GM19463 (cell line): ENCODE measurements around the gene PSD2.
"Not testable (repeated sequence)": the region's sequence is repeated elsewhere in the genome, so short reads cannot be mapped to it uniquely, and the experiment has no call there.

Source experiments
- ATAC-seq: cut with Tn5 transposase; IDR thresholded peaks from one replicate; pipeline ENCODE4 v1.9.1; 2021; ENCODE audit warnings: mild to moderate bottlenecking, moderate library complexity; ENCODE audit not compliant: unreplicated experiment

Gene PSD2

DNA sequence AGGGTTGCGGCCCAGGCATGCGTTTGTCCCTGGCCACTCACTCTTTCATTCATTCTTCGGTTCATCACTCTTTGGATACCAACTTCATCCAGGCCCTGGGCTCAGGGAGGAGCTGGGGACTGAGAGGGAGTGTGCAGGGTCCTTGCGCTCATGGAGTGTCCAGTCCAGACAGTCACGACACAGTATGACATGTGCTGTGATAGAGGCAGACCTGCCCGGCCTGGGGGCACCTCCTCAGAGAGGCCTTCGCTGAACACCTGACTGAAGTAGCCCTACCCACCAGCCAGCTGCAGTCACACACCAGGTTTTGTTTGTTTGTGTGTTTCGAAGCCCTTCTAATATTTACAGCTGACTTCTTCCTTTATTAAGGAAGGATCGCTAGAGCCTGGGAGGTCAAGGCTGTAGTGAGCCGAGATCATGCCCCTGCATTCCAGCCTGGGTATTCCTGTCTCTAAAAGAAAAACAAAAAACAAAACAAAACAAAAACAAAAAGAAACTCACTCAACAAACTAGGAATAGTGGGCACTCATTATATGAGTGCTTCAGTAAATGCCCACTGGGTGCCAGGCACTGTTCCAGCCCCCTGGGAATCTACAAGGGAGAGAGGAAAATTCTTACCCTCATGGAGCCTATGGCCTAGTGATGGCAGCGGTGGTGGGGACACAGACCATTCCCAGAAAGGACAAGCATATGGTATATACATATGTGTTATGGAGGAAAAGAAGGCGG is 6.3 kb upstream of the PSD2 start:
- ATAC-seq, result no peak

DNA sequence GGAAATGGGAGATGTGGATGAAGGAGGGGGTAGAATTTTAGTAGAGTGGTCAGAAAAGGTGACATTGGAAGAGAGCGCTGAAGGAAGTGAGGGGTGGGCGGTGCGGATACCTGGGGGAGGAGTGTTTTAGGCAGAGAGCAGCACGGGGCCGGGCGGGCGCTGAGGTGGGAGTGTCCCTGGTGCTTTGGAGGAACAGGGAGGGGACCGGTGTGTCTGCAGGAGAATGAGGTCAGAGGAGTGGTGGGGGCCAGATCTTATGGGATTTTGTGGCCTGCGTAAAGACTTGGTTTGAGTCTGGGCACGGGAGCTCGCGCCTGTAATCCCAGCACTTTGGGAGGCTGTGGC is 5.8 kb upstream of the PSD2 start:
- ATAC-seq, result no peak

DNA sequence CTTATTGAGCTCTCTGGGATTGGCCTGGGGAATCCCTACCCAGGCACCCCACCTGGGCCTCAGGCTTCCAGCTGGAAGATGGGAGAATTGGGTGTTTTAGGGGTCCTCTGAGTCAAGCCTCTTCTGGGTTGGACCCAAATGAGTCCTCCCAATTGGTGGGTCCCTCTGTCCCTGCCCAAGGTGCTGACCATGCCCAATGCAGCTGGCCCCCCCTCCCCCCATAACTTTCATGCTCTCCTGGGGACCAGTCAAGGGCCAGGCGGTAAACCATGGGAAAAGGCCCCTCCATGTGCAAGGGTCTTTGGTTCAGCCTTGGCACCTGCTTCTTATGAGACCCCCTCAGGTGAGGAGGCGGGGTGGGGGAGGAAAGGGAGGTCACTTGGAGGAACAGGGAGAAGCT is 3.4 kb upstream of the PSD2 start:
- ATAC-seq, result no peak

DNA sequence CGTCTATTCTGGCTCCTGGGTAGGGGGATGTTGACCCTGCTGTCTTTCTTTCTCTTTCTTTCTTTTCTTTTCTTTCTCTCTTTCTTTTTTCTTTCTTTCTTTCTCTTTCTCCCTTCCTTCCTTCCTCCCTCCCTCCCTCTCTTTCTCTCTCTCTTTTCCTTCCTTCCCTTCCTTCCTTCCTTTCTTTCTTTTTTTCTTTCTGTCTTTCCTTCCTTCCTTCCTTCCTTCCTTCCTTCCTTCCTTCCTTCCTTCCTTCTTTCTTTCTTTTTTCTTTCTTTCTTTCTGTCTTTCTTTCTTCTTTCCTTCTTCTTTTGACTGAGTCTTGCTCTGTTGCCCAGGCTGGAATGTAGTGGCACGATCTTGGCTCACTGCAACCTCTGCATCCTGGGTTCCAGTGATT is 3.0 kb upstream of the PSD2 start:
- not testable (repeated sequence) for ATAC-seq

DNA sequence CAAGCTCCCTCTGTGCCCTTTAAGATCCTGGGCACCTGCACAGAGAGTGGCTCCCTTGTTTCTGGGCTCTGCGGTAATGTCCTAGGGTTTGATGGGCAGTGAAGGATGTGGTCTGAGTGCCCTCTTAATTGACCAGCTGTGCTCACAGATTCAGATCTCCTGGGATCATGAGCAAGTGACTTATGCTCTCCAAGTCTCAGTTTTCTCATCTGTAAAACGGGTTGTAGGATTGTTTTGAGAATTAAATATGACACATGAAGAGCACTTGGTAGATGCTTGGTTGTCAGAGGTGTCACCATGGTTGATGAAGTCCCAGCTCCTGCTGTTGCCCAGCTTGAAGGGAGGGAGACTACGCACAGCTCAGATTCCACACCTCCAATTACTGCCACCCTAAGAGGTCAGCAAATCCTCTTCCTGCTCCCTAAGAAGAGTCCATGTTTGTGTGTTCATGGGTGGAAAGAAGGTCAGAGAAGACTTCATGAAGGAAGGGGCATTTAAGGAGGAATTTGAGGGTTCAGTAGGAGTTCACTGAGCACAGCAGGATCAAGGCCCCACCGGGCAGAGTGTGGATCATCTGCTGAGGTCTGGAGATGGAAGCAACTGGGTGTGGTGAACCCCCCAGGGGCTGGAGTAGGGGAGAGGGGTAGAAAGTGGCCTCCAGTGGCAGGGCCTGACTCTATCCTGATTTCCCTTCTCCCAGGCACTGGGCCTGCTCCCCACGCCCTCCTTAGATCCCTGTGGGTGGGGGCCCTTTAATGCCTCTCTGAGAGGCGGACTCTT is 1.4 kb upstream of the PSD2 start:
- ATAC-seq, result no peak

DNA sequence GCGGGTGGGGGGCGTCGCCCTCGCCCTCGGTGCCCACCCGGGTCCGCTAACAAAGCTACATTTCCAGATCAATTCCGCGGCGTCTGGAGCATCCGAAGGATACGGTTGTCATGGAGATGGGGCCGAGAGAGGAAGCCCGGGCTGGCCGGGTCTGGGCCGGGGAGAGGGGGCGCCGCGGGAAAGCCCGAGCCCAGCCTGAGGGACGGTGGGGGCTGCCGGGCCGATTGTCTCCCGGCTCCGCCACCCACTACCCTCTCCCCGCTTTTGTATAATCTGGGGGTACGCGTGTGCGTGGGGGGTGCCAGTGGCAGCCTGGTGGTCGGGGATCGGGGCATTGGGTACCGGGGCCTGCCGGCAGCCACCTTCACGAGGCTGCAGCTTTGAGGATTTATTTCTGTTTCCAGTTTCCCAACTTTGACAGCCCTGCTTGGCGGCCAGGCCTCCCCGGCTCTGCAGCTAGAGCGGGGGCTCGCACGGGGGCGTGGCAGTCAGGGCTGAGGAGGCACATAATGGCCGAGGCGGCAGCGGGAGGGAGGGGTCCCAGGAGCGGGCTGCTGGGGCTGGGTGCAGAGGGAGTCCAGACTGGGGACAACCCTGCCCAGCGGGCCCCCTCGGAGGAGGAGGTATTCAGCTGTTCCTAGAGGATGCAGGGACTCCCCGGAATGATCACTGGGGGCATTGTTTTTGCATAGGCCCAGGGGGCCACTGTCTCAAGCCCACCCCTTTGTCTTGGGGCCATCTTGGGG is 626 bp downstream of the PSD2 start:
- no peak for ATAC-seq

DNA sequence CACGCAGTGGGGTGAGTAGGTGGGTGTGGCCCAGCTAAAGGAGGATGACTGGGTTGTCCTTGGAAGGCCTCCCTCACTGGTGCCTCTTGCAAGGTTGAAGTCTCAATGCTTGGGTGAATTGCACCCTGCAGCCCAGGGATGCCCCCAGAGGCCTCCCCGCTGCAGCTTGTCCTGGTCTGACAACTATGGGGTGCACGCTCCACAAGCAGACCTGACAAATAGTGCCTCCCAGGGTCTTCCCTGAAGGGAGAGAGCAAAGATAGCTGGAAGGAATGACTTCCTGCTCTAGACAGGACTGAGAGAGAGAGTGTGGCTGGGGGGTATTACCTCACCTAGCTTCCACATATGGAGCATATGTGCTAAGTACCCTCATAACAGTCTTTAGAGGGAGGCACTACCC is 1.7 kb downstream of the PSD2 start:
- ATAC-seq, result no peak

DNA sequence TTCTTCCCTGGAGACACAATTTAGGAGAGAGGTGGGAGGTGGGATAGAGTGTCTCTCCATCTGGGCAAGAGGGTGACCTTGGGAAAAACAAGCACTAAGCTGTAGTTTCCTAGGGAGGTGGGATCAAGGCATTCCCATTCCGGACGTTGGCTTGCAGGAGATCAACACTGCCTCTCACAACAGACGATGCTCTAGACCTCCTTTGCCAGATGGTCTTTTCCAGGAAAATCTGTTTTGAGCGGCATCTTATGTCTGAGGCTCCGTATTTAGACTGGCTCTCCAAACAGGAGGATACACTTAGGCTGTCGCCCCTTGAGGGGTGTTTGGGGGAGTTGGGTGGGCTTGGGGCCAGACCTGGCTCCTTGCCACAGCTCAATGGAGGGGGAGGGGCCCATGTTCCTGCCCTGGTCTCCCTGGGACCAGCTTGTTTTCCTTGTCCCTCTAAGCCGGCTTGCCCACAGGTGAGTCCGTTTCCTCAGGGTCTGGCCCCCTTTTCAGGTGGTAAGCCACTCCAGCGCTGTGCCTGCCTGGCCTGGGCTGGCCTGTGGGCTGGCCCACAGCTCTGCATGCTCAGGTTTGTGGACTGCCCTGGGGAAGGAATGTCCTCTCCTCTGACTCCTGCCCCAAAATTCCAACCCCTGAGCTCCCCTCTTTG is 2.4 kb downstream of the PSD2 start:
- no peak for ATAC-seq

DNA sequence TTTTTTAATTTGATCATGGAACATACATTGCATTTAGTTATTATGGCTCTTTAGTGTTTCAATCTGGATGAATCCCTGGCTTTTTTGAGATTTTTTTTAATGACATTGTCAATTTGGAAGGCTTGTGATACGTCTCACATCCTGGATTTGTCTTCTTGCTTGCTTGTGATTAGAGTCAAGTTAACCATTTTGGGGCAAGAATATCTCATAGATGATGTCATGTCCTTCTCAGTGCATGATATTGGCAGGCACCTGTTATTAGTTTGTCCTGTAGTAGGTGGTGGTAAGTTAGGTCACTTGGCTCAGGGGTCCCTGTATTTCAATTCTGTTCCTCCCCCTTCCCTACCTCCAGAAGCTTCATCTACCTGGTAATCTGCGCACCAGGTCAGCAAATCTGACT is 3.3 kb downstream of the PSD2 start:
- ATAC-seq, result no peak

DNA sequence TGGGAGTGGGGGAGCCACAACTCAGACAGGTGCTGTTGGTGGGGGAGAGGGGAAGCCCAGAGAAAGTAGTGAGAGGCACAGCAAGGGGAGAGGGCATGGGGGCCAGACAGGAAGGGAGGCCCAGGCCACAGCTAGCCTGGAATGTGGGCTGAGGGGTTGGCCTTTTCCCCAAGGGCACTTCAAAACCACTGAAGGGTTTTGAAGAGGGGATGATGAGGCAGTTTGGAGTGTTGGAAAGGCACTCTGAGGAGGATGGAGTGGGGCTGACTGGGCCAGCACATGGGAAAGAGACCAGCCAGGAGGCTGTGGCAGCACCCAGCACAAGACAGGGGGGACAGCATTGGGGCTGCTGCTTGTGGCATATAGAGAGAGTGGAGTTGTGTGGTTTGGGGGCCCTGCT is 3.8 kb downstream of the PSD2 start:
- ATAC-seq, result no peak

DNA sequence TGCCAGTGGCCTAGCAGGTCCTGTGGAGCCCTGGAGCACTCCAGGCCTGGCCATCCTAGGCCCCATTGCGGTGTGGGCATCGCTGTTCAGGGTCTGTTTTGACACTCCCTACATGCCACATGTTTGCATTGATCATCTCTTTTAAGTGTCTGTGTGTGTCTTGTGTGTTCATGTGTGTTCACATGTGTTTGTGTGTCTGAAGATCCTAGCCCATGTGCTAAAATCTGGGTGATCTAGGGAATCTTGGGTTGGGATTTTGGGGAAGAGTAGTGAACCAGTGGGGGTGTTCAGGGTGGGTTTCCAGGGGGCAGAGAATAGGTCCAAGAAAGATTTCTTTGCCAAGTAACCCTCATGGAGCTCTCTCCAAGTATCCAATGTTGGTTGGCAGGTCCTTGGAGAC is 8.4 kb downstream of the PSD2 start:
- no peak for ATAC-seq

DNA sequence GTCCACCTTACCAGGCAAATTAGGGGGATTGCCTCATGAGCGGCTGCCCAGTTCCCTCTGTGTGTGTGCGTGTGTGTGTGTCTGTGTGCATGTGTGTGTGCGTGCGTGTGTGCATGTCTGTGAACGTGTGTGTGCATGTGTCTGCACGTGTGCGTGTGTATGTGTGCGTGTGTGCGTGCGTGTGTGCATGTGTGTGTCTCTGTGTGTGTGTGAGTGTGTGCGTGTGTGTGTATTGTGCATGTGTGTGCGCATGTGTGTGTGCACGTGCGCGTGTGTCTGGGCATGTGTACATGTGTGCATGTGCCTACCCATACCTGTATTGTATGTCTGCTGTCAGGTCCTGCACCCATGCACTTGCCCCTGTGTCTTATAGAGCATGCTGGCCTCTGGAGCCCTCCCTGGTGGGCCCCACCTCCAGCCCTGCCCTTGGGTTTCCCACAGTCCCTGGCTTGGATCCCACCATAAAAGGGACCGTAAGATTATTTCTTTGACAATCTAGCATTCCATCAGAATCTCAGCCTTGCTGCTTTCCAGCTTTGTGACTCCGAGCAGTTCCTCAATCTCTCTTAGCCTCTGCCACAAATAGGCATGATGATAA is 9.3 kb downstream of the PSD2 start:
- no peak for ATAC-seq

DNA sequence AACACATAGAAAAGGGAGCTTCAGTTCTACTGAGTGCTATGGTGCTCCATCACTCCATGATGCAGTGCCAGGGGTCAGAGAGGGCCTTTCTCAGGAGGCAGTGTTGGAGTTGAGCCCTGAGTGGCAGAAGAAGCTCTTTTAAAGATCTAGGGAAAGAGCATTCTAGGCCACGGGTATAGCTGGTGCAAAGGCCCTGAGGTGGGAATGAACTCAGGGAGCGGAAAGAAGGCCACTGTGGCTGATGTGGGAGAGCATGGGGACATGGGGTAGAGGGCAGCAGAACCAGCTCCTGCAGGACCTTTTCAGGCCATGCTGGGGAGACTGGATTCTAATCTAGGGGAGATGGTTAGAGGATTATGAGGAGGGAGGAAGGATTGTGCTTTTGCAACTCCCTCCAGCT is 9.9 kb downstream of the PSD2 start:
- ATAC-seq, result no peak

DNA sequence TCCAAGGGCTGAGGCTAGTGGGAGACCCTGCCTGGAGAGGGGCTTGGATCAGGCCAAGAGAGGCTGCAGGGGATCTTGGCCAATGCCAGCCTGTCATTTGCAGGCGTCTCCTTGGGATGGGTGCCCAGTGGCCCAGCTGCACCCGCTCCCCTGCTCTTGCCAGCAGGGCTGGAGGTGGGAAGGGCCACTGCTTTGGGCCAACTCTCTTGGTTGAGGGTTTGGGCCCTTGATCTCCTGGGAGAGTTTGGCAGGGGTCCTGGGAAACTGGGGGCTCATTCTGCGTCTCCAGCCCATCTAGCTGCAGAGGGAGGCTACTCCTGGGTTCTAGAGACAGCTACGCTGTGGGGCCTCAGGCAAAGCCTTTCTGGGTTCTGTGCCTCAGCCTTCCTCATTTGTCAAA is 10.5 kb downstream of the PSD2 start:
- ATAC-seq, result no peak

DNA sequence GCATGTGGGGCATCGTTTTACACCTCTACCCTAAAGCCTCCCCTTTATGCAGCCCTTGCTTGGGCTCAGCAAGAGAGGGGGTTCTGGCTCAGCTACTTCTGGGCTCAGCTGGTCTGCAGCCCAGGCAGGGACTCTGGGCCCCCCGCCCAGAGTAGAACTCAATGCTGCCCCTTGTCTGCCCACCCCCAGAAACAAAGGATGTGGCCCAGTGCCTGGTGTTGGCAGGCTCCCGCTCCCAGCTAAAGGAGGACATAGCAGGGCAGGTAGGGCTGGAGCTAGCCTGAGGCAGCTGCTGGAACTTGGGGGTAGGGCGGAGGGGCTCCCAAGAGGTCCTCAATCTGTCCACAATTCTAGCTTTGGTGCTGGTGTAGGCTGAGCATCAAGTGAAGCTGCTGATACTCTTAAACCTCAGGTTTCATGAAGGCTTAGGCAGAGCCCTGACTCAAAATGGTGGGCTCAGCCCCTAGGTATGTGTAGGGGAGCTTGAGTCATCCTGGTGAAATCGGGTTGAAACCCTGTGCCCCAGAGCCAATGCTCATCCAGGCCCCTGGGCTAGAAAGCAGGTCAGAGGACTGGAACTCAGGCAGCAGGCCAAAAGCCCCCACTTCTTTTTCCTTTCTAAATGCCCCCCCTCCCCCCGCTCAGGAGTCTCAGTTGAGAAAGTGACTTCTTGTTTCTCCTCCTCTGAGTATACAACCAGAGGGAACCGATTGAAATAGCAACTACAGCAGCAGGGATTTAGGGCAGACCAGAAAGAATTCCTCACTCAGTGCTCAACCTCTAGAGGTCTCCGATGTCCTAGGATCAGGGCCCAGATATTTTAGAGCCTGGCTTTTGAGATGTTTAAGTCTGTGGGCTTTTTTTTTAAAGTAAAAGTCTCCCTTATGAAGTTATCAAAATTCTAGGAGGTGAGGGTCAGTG is 11.4 kb downstream of the PSD2 start:
- ATAC-seq, result no peak

DNA sequence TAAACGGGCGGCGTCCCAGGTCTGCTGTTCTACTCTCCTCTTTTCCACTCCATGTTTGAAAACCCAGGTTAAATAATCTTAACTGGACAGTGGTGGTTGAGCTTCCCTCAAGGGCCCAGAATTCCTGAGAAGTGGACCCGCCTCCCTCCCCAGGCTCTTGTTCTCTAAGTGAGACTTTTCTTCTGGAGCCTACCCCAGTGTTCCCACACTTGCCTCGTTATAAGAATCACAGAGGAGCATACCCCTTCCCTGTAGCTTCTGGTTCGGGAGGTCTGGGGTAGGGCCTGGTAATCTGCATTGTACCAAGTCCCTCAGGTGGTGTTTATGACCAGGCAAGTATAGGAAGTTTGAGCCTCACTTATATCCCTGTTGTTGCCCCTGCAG is 12.0 kb downstream of the PSD2 start:
- no peak for ATAC-seq

DNA sequence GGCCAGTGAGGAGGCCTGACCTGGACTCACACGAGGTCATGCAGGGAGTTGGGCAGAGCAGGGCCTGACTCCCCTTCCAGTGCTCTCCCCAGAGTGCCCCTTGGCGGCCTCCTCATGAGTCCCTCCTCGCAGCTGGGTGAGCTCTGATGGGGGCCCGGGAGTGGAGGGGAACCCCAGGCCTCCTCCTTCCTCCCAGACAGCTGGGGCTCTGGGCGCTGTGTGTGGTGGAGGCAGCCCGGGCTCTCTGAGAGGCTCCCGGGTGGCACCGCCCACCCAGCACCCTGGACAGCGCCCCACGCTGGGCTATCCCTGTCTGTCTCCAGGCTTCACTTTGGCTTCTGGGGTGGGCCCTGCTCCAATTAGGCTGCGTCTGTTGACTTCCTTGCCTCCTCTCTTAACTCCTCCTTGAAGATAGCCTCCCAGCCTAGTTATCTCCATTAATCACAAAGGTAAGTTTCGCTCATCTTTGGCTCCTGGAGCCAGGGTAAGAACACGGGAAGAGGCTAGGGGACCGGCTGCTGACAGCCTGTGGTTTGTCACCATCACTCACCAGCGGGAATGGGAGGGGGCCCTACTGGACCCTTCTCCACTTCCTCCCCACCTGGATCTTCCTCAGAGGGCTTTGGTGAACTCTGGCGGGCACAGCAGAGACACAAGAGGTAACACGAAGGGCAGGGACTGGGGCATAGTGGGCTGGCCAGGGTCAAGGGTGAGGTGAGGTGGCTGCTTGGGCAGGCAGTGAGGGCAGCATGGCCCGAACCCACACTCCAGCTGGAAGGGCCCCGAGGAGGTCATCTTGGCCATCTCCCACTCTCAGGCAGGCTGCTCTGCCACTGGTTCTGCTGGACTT is 13.1 kb downstream of the PSD2 start:
- ATAC-seq, result peak; percentile 63

DNA sequence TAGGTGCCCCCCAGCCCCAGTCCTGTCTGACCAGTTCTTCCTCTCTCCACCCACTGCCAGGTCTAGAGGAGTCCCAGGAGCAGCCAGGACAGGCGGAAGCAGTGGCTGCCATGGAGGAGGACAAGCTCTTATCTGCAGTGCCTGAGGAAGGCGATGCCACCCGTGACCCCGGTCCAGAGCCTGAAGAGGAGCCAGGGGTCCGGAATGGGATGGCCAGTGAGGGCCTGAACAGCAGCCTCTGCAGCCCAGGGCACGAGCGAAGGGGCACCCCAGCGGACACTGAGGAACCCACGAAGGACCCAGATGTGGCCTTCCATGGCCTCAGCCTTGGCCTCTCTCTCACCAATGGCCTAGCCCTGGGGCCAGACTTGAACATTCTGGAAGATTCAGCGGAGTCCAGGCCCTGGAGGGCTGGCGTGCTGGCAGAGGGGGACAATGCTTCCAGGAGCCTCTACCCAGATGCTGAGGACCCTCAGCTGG is 13.8 kb downstream of the PSD2 start:
- no peak for ATAC-seq
